ENCODE measurements around the gene NEURL1B. TPM values are rescaled to one million over a fixed set of nuclear protein-coding genes. Genes with fewer than 3 reads are reported as not detected.
A peak's percentile ranks its signal among the peaks of the same experiment; 100 is the strongest.

Gene NEURL1B
- total and polyA plus RNA-seq, 2 donors (not counting 1 experiment from before 2014, with no cell fraction given) = 0.06 to 0.17 TPM

- H3K4me2 ChIP-seq (replicated peaks; ENCODE audit: low read depth, low read length, poor library complexity, severe bottlenecking) = no peak overlapping the region
- Mint-ChIP-seq H3K4me1 (peaks cover 11% of the 10 kb centered on the region), H3K27ac (no peak overlapping the region), H3K4me3 (peak overlapping the region; percentile 92), H3K27me3 (peaks cover 12% of the 10 kb centered on the region), H3K9me3 (ENCODE audit: insufficient read depth) (no peaks in the 10 kb centered on the region)
- ATAC-seq (ENCODE audit: low read depth) (no peak), DNase-seq (no peak)
- ChIA-PET CTCF (interaction anchor here (0.6 to 4.2 kb wide), 20 partner anchors 8 to 1229 kb away, joined by 3 to 53 read pairs (median 4); partner anchors contain the start of gene ATP6V0E1), POLR2A (interaction anchor here (1.5 kb wide), 1 partner anchor 13 kb away, joined by 4 read pairs; no protein-coding TSS in a partner anchor)
- WGBS (ENCODE audit: insufficient coverage) = over 99% methylated on average over 17 of the region's 20 CpGs
- H3K4me1 ChIP-seq (ENCODE audit: control insufficient read depth in 2 of 2, insufficient read depth in 2 of 2, low read length in 2 of 2) = peaks cover 6 to 15% of the 10 kb centered on the region in 2 donors
- H3K27ac ChIP-seq (ENCODE audit: low read length in 2 of 2) = no peak overlapping the region
- H3K9ac ChIP-seq (ENCODE audit: low read length) = no peak overlapping the region
- peak overlapping the region; percentile 100 for H2AFZ ChIP-seq (ENCODE audit: insufficient read depth, low read depth, low read length, poor library complexity, severe bottlenecking)
- no peak overlapping the region for H3K4me3 ChIP-seq (ENCODE audit: control extremely low read depth in 1 of 5, extremely low read depth in 1 of 5, insufficient read depth in 1 of 5, low read depth in 2 of 5, low read length in 4 of 5)
- H3K9me3 ChIP-seq (ENCODE audit: control extremely low read depth in 1 of 3, control insufficient read depth in 2 of 3, insufficient read depth in 1 of 3, low read length in 2 of 3) = no peaks in the 10 kb centered on the region
- H3K36me3 ChIP-seq (replicated peaks in 1 of 2; ENCODE audit: control extremely low read depth in 1 of 2, control insufficient read depth in 1 of 2, extremely low read depth in 1 of 2, insufficient read depth in 2 of 2, low read length in 1 of 2) = no peaks in the 10 kb centered on the region
- peaks cover 0 to 6% (median 3%) of the 10 kb centered on the region in 4 experiments for H3K27me3 ChIP-seq (replicated peaks in 1 of 4; ENCODE audit: control extremely low read depth in 1 of 4, control insufficient read depth in 3 of 4, insufficient read depth in 4 of 4, low read length in 3 of 4)
- H4K20me1 ChIP-seq (ENCODE audit: control insufficient read depth, insufficient read depth, low read length, poor library complexity, severe bottlenecking) = no peaks in the 10 kb centered on the region
- TF ChIP-seq CTCF (IDR thresholded peaks at IDR 0.05) (no peak), EZH2 (IDR thresholded peaks at IDR 0.05; ENCODE audit: borderline replicate concordance, insufficient read depth, low read depth, low read length, poor library complexity, severe bottlenecking) (no peak)
- H3K79me2 ChIP-seq (ENCODE audit: control insufficient read depth, insufficient read depth, low read length) = no peaks in the 10 kb centered on the region
- intact Hi-C loops (cut with micrococcal nuclease) = loop anchor here (10.0 kb wide), 2 partner anchors 402 to 582 kb away; no protein-coding TSS in a partner anchor
Measured at GRCh38 chr5:172696171-172696849, 55.2 kb downstream of the NEURL1B start.

Measured in B cell (primary cell).